OCI-LY7 (cell line): ENCODE measurements around the gene CFAP57. TPM values are rescaled to one million over a fixed set of nuclear protein-coding genes. Genes with fewer than 3 reads are reported as not detected.

ENCODE experiments used
- BruUV-seq: library from RNA; stranded (reverse); fragments of 400-500 nt; replicated peaks from 2 replicates; lab custom pipeline; 2021; lab: Mats Ljungman, UMichigan
- CTCF ChIA-PET: fragments of 300-600 bp; sonication (Branson Sonifier 250); formaldehyde crosslinking; loops from one replicate; lab custom pipeline; 2022; ENCODE audit warnings: antibody characterized with exemption; ENCODE audit not compliant: unreplicated experiment; lab: Charles Lee
- POLR2A ChIA-PET: fragments of 300-600 bp; sonication (Branson Sonifier 250); formaldehyde crosslinking; loops from one replicate; lab custom pipeline; 2022; ENCODE audit warnings: antibody characterized with exemption; lab: Charles Lee
- DNase-seq: peaks from one replicate; pipeline ENCODE4 v3.0.0-alpha.2; 2015; ENCODE audit warnings: low spot score
- H2AFZ ChIP-seq: fragments of 200-600 bp; sonication (generic), shearing (Covaris generic); 2 replicates; pipeline ENCODE4 v1.6.1; 2014; ENCODE audit warnings: mild to moderate bottlenecking, antibody characterized with exemption, low read length, moderate library complexity
- H3K27ac ChIP-seq: fragments of 200-600 bp; sonication (generic); 2 replicates; pipeline ENCODE4 v1.5.1; 2014; ENCODE audit warnings: mixed run types, low read depth, mild to moderate bottlenecking, moderate library complexity, low read length, inconsistent platforms; ENCODE audit not compliant: poor library complexity, severe bottlenecking
- H3K36me3 ChIP-seq: fragments of 200-600 bp; sonication (generic); 2 replicates; pipeline ENCODE4 v1.6.1; 2014; ENCODE audit warnings: mild to moderate bottlenecking, antibody characterized with exemption, low read length, moderate library complexity, mixed read lengths; ENCODE audit not compliant: insufficient read depth
- H3K4me1 ChIP-seq: fragments of 200-600 bp; sonication (generic); 2 replicates; pipeline ENCODE4 v1.5.1; 2014; ENCODE audit warnings: mild to moderate bottlenecking, low read length; ENCODE audit not compliant: insufficient read depth, poor library complexity, severe bottlenecking
- H3K4me2 ChIP-seq: fragments of 200-600 bp; sonication (generic); 2 replicates; pipeline ENCODE4 v1.6.1; 2014; ENCODE audit warnings: mild to moderate bottlenecking, low read length
- H3K4me3 ChIP-seq: fragments of 200-600 bp; sonication (generic); 2 replicates; pipeline ENCODE4 v1.5.1; 2014; ENCODE audit warnings: mild to moderate bottlenecking, low read depth, low read length; ENCODE audit not compliant: poor library complexity, severe bottlenecking
- H3K79me2 ChIP-seq: fragments of 200-600 bp; sonication (generic); 2 replicates; pipeline ENCODE4 v1.6.1; 2016; ENCODE audit warnings: low read depth, mild to moderate bottlenecking, low read length, moderate library complexity, mixed read lengths; ENCODE audit not compliant: insufficient read depth
- H3K9me2 ChIP-seq: fragments of 200-600 bp; sonication (generic); 2 replicates; pipeline ENCODE4 v1.6.1; 2016; ENCODE audit warnings: mild to moderate bottlenecking, low read length, mixed read lengths; ENCODE audit not compliant: insufficient read depth
- H3K9me3 ChIP-seq: fragments of 200-600 bp; sonication (generic); 2 replicates; pipeline ENCODE4 v1.6.1; 2014; ENCODE audit warnings: mild to moderate bottlenecking, mixed run types, low read length, mixed read lengths
- H4K20me1 ChIP-seq: fragments of 200-600 bp; sonication (generic); 2 replicates; pipeline ENCODE4 v1.6.1; 2014; ENCODE audit warnings: mild to moderate bottlenecking, antibody characterized with exemption, low read length, moderate library complexity, mixed read lengths; ENCODE audit not compliant: insufficient read depth
- EZH2phosphoT487 ChIP-seq: fragments of 200-600 bp; sonication (generic); IDR thresholded peaks from 2 replicates; pipeline ENCODE4 v1.6.1; 2018; ENCODE audit warnings: low read depth, borderline replicate concordance, mild to moderate bottlenecking, mixed run types, antibody characterized with exemption, low read length, moderate library complexity, mixed read lengths
- intact Hi-C: fragments of 100-400 bp; cut with micrococcal nuclease; formaldehyde crosslinking; loops from one replicate; pipeline ENCODE4 v1.10.0; 2022; ENCODE audit not compliant: unreplicated experiment
- total RNA-seq, 2 experiments: library from RNA; depleted of rRNA in 1 of 2; stranded (reverse); fragments of >200 nt in 1 of 2; shearing (Covaris generic) in 1 of 2; gene quantifications; 2 replicates each; pipeline ENCODE4 v1.2.3, GENCODE V29; 2014 to 2022
- TF ChIP-seq, protein P1 (sequence below): fragments of 200-600 bp; sonication (generic); conservative IDR thresholded peaks from 2 replicates; pipeline ENCODE4 v1.5.1; 2014; ENCODE audit warnings: mild to moderate bottlenecking, antibody characterized with exemption, low read length, moderate library complexity, mixed read lengths

The CFAP57 gene
- total RNA-seq, 2 experiments from 2014 or later = 0.17 TPM; not detected in 1

DNA sequence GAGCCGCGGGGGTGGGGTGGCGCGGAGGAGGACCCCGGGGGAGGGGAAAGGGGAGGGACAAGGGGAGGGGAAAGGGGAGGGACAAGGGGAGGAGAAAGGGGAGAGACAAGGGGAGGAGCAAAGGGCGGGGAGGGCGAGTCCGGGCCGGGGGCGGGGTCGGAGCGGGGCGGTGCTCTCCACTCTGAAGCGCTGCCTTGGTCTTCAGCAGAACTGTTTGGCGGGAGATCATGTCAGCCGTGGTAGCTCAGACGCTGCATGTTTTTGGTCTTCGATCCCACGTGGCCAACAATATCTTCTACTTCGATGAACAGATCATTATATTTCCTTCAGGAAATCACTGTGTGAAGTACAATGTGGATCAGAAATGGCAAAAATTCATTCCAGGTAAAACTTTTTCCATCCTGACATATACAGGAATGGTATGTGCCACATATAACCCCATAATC lies 420 bp downstream of the CFAP57 start:
- H3K36me3 ChIP-seq = peaks cover 33% of the 10 kb centered on the region
- peaks cover 16% of the 10 kb centered on the region for H3K79me2 ChIP-seq
- peak overlapping the region; percentile 94 for H3K4me2 ChIP-seq
- H3K9me3 ChIP-seq = no peaks in the 10 kb centered on the region
- no peaks in the 10 kb centered on the region for H3K9me2 ChIP-seq
- TF ChIP-seq, protein P1, sequence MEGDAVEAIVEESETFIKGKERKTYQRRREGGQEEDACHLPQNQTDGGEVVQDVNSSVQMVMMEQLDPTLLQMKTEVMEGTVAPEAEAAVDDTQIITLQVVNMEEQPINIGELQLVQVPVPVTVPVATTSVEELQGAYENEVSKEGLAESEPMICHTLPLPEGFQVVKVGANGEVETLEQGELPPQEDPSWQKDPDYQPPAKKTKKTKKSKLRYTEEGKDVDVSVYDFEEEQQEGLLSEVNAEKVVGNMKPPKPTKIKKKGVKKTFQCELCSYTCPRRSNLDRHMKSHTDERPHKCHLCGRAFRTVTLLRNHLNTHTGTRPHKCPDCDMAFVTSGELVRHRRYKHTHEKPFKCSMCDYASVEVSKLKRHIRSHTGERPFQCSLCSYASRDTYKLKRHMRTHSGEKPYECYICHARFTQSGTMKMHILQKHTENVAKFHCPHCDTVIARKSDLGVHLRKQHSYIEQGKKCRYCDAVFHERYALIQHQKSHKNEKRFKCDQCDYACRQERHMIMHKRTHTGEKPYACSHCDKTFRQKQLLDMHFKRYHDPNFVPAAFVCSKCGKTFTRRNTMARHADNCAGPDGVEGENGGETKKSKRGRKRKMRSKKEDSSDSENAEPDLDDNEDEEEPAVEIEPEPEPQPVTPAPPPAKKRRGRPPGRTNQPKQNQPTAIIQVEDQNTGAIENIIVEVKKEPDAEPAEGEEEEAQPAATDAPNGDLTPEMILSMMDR = no peak
- no peak for TF ChIP-seq EZH2phosphoT487
- H3K4me1 ChIP-seq = peaks cover 18% of the 10 kb centered on the region
- ChIA-PET CTCF (no interaction called here), POLR2A (interaction anchor here (0.7 to 1.0 kb wide), 2 partner anchors 326 to 820 kb away, joined by 4 read pairs; partner anchors contain the start of gene ZNF691)
- no peak overlapping the region for H3K27ac ChIP-seq
- intact Hi-C loops = no loop called here
- H4K20me1 ChIP-seq = no peaks in the 10 kb centered on the region
- H3K4me3 ChIP-seq = peak overlapping the region; percentile 99
- BruUV-seq = no TSS peak
- DNase-seq = peak; percentile 90
- H2AFZ ChIP-seq = peak overlapping the region; percentile 81

DNA sequence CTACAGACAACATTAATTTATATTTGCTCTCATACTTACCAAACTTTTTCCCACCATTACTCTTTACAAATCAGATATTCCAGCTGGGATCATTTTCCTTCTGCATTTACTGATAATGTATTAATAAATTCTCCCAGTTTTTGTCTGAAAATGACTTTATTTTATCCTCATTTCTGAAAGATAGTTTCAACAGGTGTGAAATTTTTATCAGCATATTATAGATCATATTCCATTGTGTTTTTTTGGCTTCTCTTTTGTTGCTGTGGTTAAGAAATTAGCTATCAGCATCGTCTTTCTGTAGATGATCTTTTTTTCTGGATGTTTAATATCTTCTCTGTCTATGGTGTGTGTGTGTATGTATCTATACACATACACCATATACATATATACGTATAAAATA lies 2.7 kb downstream of the CFAP57 start:
- Histone ChIP-seq H3K27ac (no peak overlapping the region), H3K9me3 (no peaks in the 10 kb centered on the region), H3K9me2 (no peaks in the 10 kb centered on the region), H4K20me1 (no peaks in the 10 kb centered on the region), H2AFZ (no peak overlapping the region), H3K36me3 (peaks cover 9% of the 10 kb centered on the region), H3K79me2 (peaks cover 16% of the 10 kb centered on the region), H3K4me3 (no peak overlapping the region), H3K4me1 (peaks cover 18% of the 10 kb centered on the region), H3K4me2 (no peak overlapping the region)
- no peak for DNase-seq
- intact Hi-C loops = no loop called here
- ChIA-PET POLR2A (interaction anchor here (0.5 to 0.7 kb wide), 2 partner anchors 195 to 498 kb away, joined by 3 to 5 read pairs; no protein-coding TSS in a partner anchor), CTCF (no interaction called here)
- no peak for TF ChIP-seq EZH2phosphoT487
- TF ChIP-seq, protein P1 = no peak
- no TSS peak for BruUV-seq

DNA sequence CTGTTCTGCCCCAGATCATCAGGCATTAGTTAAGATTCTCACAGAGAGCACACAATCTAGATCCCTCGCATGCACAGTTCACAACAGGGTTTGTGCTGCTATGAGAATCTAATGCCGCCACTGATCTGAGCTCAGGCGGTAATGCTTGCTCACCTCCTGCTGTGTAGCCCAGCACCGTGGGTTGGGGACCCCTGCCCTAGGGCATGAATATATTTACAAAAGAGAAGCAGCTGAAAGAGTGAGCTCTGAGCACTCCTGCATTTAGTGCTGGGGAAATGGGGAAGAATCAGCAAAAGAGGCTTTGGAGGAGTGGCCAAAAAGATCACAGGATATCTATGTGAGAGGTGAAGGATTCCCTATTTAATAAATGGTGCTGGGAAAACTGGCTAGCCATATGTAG lies 5.6 kb downstream of the CFAP57 start:
- peaks cover 4% of the 10 kb centered on the region for H3K4me1 ChIP-seq
- POLR2A ChIA-PET = no interaction called here
- no peaks in the 10 kb centered on the region for H3K9me2 ChIP-seq
- H3K79me2 ChIP-seq = no peaks in the 10 kb centered on the region
- no TSS peak for BruUV-seq
- CTCF ChIA-PET = no interaction called here
- no peak overlapping the region for H3K4me3 ChIP-seq
- no peak for TF ChIP-seq EZH2phosphoT487
- TF ChIP-seq, protein P1 = no peak
- no peak for DNase-seq
- H4K20me1 ChIP-seq = no peaks in the 10 kb centered on the region
- H3K27ac ChIP-seq = no peak overlapping the region
- no peak overlapping the region for H2AFZ ChIP-seq
- H3K36me3 ChIP-seq = no peaks in the 10 kb centered on the region
- H3K9me3 ChIP-seq = no peaks in the 10 kb centered on the region
- no peak overlapping the region for H3K4me2 ChIP-seq
- intact Hi-C loops = no loop called here
